AG04450 (cell line): ENCODE results near the gene GBA2. TPM values are rescaled to one million over a fixed set of nuclear protein-coding genes. Genes with fewer than 3 reads are reported as not detected.

Source experiments
- CTCF ChIA-PET: fragments of 300-600, 350-600 bp; formaldehyde crosslinking; extraction: SDS; loops from one replicate; lab custom pipeline; 2022; ENCODE audit warnings: antibody characterized with exemption, inconsistent platforms; lab: Charles Lee
- POLR2A ChIA-PET: fragments of 350-600 bp; formaldehyde crosslinking; extraction: SDS; loops from one replicate; lab custom pipeline; 2021; ENCODE audit warnings: antibody characterized with exemption, inconsistent platforms; lab: Yijun Ruan, JAX
- DNase-seq: peaks from one replicate; pipeline ENCODE4 v3.0.0-alpha.2; 2011; ENCODE audit warnings: low read depth, low spot score
- H3K27ac ChIP-seq: one replicate; pipeline ENCODE4 v1.5.1; 2012; ENCODE audit warnings: low read depth, low read length, control low read depth
- H3K27me3 ChIP-seq: one replicate; pipeline ENCODE4 v1.6.0; 2012; ENCODE audit warnings: low read length; ENCODE audit not compliant: control insufficient read depth, insufficient read depth
- H3K4me3 ChIP-seq: 2 replicates; pipeline ENCODE4 v1.5.1; 2011; ENCODE audit warnings: mild to moderate bottlenecking, low read depth, low read length, control low read depth
- H3K9me3 ChIP-seq: 2 replicates; pipeline ENCODE4 v1.5.1; 2012; ENCODE audit warnings: low read length; ENCODE audit not compliant: control insufficient read depth, insufficient read depth
- CTCF ChIP-seq: IDR thresholded peaks from 2 replicates; pipeline ENCODE4 v1.5.1; 2011; ENCODE audit warnings: low read depth, low read length, control low read depth, inconsistent platforms
- polyA plus RNA-seq: library from polyadenylated mRNA; depleted of rRNA; stranded (reverse); fragments of >200 nt; gene quantifications from 2 replicates; pipeline ENCODE4 v1.2.3, GENCODE V29; 2011

Gene GBA2
- polyA plus RNA-seq, 1 experiment = 34.7 TPM

- no peak for DNase-seq
- Histone ChIP-seq H3K9me3 (no peaks in the 10 kb centered on the region), H3K4me3 (no peak overlapping the region), H3K27me3 (no peaks in the 10 kb centered on the region), H3K27ac (no peak overlapping the region)
- CTCF ChIA-PET = interaction anchor here (0.7 to 7.5 kb wide), 2 partner anchors 12 to 15 kb away, joined by 4 to 48 read pairs; no protein-coding TSS in a partner anchor
- POLR2A ChIA-PET = interaction anchor here (0.8 to 1.9 kb wide), 4 partner anchors 13 to 21 kb away, joined by 3 to 8 read pairs (median 5); partner anchors contain the start of gene TPM2
- no peak for TF ChIP-seq CTCF
These were observed 38.1 kb downstream of the GBA2 start for GRCh38 chr9:35710818-35711500.

DNA sequence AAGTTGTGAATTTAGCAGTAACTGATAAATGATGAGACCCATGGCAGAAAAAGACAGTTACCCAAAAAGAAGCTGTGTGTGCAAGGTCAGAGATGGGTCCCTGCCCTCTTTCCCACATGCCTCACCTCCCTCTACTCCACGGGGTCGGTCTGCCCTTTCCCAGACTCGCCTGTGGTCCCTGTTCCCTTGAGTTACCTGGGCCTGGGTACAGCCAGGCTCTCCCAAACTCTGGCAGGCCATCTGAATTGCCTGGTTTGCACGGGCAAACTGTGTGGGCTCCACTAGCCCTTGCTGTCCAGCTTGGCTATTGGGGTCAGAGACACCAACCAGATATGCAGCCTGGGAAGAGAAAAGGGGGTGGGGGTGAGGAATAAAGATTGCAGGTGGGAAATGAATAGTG is 40.9 kb downstream of the GBA2 start:
- no peak for DNase-seq
- Histone ChIP-seq H3K27ac (no peak overlapping the region), H3K27me3 (no peaks in the 10 kb centered on the region), H3K4me3 (no peak overlapping the region), H3K9me3 (no peaks in the 10 kb centered on the region)
- ChIA-PET CTCF (interaction anchor here (1.0 to 7.5 kb wide), 3 partner anchors 12 to 61 kb away, joined by 3 to 48 read pairs (median 3); no protein-coding TSS in a partner anchor), POLR2A (interaction anchor here (1.1 to 1.8 kb wide), 2 partner anchors 20 to 24 kb away, joined by 3 to 5 read pairs; partner anchors contain the start of gene CREB3)
- TF ChIP-seq CTCF = no peak

- DNase-seq = no peak
- Histone ChIP-seq H3K27me3 (no peaks in the 10 kb centered on the region), H3K4me3 (no peak overlapping the region), H3K27ac (no peak overlapping the region), H3K9me3 (no peaks in the 10 kb centered on the region)
- CTCF ChIA-PET = interaction anchor here (1.2 to 7.5 kb wide), 2 partner anchors 11 to 60 kb away, joined by 3 to 48 read pairs; no protein-coding TSS in a partner anchor
- POLR2A ChIA-PET = interaction anchor here (1.2 to 1.8 kb wide), 2 partner anchors 12 to 21 kb away, joined by 5 to 8 read pairs; no protein-coding TSS in a partner anchor
- no peak for TF ChIP-seq CTCF
These were observed 42.1 kb downstream of the GBA2 start for GRCh38 chr9:35706951-35707350.

- H3K4me3 ChIP-seq = no peak overlapping the region
- no peak overlapping the region for H3K27ac ChIP-seq
- no peak for DNase-seq
- H3K27me3 ChIP-seq = no peaks in the 10 kb centered on the region
- ChIA-PET POLR2A (interaction anchor here (1.2 kb wide), 1 partner anchor 11 kb away, joined by 8 read pairs; no protein-coding TSS in a partner anchor), CTCF (interaction anchor here (7.5 kb wide), 1 partner anchor 10 kb away, joined by 48 read pairs; no protein-coding TSS in a partner anchor)
- H3K9me3 ChIP-seq = no peaks in the 10 kb centered on the region
- TF ChIP-seq CTCF = no peak
These were observed 43.1 kb downstream of the GBA2 start for GRCh38 chr9:35705836-35706430.
